GM21390 (cell line): ENCODE measurements around the gene GPC3.
"Not testable (repeated sequence)": the region's sequence is repeated elsewhere in the genome, so short reads cannot be mapped to it uniquely, and the experiment has no call there.

ENCODE experiments used
- ATAC-seq: cut with Tn5 transposase; IDR thresholded peaks from one replicate; pipeline ENCODE4 v1.9.1; 2021; ENCODE audit not compliant: unreplicated experiment

The GPC3 gene

DNA sequence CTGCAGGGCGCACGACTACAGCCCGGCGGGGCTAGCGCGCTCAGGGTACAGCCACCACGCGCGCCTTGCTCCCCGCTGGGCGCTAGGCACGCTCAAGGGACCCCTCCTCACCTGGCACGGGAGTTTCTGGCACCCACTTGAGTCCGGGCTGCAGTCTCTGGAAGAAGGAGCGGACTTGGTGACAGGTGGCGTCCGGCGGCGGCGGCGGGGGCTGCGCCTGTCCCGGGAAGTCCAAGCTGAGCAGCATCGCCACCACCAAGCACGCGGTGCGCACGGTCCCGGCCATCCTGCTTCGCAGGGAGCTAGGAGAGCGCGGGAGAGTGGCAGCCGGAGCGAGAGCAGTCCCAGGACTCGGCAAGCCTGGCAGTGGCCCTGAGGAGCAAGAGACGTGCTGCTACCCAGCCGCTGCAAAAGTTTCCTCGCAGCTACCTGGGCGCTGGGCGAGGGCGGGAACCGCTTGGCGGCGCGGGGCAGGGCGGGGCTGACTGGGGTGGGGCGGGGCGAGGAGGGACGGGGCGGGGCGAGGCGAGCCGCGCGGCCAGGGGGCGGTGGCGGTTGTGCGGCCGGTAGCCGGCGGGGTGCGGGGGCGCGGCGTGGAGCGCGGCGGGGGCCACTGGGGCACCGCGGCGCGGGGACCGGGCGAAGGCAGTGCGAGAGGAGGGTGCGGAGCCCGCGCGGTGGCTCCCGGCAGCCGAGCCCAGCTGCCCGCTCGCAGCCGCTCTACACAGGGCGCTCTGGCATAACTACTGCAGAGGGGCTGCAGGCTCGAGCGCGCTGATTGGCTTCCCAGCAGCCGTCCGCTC is at the start of gene GPC3:
GPC3 (minus strand) TSS at position 431 of the 803 bp plus-strand sequence.
- ATAC-seq = no peak

DNA sequence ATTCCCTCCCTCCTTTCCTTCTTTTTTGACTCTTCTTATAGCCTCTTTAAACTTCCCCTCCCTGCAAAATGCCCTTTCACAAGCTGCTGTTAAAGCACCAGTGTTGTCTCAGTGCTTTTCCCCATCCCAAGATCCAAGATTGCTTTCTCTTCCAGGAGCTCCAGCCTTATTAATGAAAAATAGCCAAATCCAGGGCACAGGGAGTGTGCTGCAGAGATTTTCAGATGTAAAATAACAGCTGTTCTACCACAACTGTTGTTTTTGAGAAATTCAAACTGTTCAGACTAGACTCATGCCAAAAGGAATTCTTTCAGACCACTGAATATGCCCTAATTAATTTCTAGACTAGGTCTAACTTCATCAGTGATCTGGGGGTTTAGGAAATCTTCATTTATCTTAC is 47.0 kb upstream of the GPC3 start:
- no peak for ATAC-seq

DNA sequence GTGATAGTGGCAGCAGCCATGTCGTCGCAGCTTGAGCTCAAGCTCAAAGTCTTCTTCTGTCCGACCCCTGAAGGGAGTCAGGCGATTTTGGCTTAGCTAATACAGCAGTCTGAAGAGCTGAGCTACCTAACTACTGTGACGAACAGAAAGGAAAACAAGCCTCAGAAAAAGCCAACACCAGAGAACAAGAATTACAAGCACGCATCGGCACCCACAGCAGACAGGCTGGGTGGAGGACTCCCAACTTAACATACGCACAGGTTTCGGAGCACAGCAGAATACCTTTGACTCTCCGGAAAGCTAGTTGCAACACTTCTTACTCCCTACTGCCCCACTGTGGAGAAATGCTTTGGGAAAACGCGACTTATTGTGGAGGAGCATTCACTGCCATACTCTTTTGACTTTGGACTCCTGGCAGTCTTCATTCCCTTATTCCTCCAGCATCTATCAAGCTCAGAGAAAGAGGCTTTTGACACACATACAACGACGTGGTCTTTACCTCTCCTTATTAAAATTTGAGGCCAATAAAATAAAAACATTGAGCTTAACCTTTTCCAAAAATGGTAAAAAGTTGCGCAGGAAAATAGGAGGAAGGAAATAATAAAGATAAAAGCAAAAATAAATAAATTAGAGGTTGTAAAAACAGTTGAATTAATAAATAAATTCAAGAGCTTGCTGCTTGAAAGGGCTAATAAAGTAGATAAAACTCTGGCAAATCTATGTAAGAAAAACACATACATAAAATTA is 41.3 kb upstream of the GPC3 start:
- ATAC-seq = no peak

DNA sequence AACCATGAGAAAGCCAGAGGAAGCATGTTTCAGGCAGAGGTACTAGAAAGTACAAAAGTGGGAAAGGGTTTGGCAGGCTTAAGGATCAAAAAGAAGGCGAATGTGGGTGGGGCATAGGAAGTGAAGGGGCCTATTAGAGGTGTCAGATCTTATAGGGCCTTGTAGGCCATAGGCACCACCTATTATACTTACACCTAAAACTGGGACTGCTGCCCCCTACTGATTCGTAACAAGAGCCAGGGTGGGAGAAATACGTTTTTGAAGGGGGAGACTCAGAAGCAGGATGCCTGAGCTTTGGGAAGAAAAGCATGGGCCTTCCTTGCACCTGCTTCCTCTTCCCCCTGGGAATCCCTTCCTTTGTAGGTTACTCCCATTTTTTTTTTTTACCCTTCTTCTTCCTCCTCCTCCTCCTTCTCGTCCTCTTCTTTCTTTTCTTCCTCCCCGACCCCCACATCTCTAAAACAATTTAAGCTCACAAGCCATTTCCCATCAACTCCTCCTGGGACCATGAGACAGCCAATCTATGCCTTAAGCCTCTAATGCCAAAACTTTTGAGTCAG is 40.7 kb upstream of the GPC3 start:
- no peak for ATAC-seq

DNA sequence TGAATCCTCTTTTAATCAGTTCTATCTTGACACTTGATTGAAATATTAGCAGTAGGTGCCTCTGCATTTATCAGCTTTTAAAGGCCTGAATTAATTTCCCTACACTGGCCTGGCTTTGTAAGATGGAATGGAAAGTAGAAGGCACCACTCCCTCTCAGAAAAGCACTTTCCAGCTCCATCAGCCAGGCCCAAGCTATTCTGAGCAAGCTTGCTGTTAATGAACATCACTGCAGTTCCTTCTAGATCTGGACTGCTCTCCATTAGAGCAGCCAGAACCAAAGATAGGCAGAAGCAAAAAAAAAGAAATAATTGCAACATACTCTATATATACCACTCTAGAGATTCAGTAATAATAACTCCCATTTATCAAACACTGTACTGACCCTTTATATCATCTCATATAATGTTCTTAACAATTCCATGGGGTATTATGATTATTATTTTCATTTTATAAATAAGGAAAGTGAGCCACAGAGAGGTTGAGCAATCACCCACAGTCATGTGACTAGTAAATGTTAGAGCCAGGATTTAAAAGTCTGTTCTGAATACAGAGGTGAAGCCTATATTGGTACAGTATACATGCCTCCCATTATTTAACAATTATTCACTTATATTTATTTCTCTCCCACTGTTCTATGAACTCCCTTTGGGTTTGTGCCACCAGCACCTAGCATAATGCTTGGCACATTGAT is 39.4 kb upstream of the GPC3 start:
- no peak for ATAC-seq

DNA sequence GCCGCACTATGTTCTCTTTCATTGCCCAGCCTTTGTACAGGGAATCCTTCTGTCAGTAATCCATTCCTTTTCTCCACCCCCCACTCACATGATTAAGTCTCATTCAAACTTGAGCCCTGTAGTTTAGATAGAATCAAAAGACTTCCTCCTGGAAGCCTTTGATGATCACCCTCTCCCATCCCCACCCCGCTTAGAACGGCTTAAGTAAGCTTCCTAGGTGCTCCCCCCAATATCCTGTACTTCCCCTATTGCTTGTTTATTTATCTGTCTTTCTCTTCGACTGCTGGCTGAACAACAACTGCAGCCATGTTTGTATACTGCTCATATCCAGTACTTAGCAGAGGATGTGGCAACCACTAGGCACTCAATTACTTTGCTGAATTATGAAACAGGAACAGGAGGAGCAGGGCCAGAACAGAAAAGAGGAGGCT is 38.5 kb upstream of the GPC3 start:
- ATAC-seq = no peak

DNA sequence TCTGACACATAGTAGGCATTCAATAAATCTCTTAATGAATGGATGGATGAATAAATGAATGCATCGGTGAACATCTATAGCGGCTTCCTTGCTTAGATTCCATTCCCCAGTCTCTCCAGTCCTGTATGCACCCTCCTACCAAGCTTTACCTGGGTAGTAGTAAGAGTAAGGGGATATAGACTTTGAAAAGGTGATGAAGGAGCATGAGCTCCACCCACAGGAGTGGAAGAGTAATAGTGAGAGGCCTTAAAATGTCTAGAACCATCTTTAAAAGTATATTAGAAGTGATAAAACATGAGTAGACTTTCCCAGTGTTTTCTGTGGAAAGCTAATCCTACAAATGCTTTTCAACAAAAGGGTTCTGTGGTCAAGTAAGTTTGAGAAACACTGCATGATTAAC is 35.5 kb upstream of the GPC3 start:
- no peak for ATAC-seq

DNA sequence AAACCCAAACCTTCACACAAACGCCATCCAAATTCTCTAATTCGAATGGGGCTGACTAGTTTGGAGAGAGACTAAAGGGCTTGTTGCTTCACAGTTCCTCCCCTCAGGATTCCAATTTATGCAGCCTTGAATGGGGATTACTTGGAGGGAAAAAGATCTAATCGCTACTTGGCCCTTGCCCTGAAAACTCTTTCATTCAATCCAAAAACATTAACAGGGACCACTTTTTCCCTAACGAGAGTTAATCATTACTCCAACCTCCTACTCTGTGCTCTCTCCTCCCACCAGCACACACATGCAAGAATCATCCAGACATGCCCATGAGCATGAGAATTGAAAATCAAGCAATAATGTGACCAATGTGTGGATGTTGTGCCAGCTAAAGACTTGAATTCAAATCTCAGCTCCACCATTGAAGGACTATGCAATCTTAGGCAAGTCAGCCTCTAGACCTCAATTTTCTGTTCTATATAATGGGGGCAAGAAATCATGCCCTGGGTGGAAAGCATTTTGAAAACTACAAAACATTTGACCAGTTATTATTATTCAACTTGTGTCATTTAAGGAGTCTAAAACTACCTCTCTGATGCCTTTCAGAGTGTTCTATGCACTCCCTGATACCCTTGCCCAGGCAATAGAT is 34.3 kb upstream of the GPC3 start:
- ATAC-seq = no peak

DNA sequence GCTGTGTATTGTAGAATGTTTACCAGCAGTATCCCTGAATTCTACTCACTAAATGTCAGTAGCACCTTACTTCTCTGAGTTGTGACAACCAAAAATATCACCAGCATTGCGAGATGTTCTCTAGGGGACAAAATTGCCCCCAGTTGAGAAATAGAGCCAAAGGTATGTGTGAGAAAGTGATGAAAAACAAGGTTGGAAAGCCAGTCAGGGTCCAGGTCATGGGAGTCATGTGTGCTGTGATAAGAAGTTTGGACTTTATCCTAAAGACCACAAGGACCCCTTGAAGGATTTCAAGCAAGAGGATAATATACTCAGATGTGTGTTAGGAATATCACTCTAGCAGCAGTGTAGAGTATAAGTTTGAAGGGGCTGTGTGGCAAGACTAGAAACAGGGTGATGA is 30.9 kb upstream of the GPC3 start:
- ATAC-seq = not testable (repeated sequence)

DNA sequence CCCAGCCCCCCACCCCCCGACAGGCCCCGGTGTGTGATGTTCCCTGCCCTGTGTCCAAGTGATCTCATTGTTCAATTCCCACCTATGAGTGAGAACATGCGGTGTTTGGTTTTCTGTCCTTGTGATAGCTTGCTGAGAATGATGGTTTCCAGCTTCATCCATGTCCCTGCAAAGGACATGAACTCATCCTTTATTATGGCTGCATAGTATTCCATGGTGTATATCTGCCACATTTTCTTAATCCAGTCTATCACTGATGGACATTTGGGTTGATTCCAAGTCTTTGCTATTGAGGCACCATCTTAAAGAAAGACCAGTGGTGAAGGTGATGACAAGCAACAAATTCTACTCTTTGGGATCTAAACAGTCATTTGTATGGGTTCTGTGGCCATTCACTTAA is 30.1 kb upstream of the GPC3 start:
- not testable (repeated sequence) for ATAC-seq

DNA sequence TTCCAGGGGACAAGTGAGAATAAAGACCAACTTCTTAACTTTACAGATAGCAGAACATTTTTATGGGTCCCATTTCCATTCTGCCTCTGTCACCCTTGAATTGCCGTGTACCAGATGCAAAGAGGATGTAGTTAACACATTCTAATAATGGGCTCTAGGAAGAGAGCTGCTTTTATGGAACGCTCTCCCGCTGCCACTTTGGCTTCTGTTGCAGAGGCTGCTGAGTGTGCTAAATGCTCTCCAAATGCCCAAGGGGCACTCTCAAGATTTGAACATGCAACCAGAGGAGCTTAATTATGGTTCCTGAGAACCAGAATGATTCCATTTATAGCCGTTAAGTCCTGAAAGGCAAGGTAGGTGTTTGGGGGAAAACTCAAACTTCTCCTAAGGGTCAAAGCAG is 28.1 kb upstream of the GPC3 start:
- no peak for ATAC-seq

DNA sequence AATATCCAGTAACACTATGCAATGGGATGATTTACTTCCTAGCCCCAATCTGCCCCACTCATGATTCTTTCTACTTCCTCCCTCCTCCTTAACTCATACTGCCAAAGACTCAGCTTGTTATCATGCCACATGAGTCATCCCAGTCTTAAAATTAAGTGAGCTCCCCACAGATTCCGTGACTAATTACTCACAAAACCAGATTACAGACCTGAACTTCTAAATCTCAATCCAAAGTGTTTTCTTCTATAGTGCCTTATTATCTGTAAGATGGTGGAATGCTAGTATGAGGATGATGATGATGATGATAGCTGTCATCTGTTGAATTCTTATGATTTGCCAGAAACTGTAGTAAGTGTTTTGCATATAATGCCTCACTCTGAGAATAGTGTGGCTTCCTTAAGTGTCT is 27.7 kb upstream of the GPC3 start:
- no peak for ATAC-seq

DNA sequence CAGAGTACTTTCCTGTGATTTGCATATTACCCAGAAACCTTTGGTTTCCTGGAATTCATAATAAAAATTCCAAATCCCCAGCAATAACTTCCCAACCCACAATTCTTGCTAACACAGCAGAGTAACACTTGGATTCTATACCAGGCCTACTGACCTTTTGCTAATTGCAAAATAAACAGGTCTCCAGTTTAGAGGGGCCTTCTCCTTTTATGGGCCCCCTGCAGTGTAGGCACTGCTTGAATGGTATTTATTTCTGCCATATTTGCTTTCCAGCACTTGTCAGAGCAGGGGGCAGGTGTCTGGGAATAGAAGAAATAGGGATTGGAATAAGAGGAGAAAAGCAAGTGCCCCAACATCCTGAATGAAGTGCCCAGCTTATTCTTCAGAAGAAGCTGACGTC is 25.3 kb upstream of the GPC3 start:
- no peak for ATAC-seq

DNA sequence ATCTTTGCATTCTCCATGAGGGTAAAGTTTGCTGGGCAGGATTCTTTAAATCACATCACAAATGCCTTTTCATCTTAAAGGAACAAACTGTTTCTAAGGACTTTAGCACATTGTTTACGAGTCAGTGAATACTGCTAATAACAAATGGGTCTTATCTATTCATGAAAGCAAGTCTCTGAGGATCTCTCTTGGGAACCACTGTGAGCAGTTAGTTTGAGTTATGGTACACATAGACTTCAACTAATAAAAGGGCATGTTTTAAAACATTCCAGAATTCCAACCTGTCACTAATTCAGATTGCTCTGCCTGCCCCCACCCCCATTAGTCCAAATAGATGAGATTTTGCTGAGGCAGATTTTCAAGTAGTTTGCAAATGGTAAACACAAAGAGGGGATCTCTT is 22.3 kb upstream of the GPC3 start:
- no peak for ATAC-seq

DNA sequence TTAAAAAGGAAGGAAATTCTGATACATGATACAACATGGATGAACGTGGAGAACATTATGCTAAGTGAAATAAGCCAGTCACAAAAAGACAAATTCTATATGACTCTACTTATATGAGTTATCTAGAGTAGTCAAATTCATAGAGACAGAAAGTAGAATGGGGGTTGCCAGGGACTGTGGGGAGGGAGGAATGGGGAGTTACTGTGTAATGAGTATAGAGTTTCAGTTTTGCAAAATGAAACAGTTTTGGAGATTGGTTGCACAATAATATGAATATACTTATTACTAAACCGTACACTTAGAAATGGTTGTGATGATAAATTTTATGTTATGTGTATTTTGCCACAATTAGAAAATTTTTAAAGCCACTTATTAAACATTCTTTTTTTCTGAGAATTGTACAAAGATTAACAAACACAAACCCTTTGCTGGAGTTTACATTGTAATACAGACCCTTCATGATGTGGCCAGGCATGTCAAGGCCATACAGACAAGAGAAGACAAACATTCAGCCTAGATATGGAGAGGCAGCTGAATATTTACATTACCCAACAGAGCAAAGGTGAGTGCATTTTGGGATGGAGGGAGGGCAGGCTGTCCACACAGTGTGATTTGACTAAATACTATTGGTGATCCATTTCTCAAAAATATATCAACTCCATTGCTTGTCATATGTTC is 21.2 kb upstream of the GPC3 start:
- ATAC-seq = no peak

DNA sequence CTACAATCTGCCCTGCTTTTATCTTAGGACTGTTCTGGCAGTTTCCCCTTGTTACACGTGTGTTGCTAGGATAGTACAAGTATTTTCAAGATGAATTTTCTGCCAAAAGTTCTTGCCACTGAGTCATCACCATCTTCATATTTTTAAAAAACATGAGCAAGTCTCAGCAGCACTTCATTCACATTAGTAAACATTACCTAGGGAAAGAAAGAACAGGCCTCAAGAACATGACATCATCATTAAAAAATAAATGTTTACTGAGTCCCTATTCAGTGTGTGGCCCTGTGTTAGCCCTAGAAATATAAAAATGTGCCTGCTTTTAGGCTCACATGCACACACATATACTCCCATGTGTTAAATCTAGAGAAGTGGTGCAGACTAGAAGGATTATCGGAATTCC is 18.7 kb upstream of the GPC3 start:
- ATAC-seq = no peak

DNA sequence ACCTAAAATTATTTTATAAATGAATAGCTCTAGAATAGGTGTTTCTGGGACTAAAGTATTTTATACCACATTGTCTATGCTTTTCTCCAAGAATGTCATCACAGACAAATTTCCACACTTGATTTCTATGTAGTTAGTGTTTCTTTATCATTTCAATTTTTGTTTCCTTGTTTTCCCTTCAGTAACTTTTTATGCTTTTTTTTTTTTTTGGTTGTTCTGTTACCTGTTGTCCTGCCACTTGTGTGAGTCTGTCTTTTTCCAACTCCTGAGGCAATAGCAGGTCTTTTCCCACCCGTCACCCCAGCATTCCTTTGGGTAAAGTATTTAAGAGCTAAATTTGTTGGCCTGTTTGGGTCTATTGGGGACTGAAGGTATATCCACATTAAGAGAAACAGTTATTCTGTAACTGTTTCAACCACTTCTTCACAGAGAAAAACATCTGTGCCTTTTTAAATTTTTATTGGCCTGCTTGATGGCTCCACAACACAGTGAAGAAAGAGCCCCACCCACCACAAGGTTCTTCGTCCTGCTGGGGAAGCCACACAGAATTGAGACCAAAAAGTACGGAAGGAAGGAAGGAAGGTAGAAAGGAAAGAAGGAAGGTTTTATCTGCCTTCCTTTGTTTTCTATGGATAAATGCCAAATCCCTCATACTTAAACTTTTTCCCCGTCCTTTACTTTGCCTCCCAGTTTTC is 17.7 kb upstream of the GPC3 start:
- ATAC-seq = no peak

DNA sequence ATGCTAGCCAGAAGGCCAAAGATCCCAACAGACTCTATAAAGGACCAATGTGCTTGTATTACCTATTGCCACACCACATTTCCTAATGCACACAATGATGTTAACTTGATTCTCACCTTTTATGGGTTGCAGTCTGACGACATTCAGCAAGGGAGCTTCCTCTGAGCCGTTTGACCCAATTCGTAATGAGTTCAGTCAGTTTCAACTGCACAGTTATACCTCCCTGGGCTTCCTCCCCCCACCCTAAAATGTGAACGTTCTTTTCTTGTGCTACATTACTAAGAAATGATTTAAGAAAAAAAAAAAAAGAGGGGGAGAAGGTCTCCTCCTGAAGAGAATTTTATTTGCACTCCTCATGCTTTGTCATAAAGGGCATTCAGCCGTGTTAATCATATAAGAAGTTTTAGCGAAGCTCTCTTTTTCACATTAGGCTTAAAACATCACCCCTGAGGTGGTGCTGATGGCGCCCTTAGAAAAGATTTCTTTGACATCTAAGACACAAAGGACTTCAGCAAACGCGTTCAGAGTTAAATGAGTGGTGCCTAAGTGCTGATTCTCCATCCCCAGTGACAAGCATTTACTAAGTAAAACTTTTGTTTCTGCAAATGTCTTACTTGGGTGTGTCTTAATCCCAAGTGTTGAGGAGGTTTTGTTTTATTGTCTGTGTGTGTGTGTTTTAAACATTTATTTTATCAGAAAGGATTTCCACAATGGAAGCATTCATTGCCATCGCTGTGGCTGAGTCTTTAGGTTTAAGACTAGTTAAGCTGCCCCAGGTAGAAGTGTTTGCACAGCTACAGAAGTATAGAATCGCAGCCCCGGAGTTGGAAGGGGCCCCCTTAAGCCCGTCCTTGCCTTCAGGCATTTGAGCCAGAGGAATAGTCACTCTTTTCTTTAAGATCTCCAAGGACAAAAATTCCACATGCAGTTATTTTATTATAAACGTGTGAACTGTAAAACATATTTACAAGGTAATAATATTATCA is 15.2 kb upstream of the GPC3 start:
- no peak for ATAC-seq
